GM12878 (cell line): ENCODE data around the gene HOXC9. TPM values are rescaled to one million over a fixed set of nuclear protein-coding genes. Genes with fewer than 3 reads are reported as not detected.

ENCODE experiments used
- ATAC-seq: fragments of 200-7000 bp; cut with Tn5 transposase; 3 replicates; pipeline ENCODE4 v1.9.1; 2020; ENCODE audit warnings: mild to moderate bottlenecking, moderate library complexity
- BruUV-seq: library from RNA; stranded (reverse); fragments of 400-500 nt; replicated peaks from 2 replicates; lab custom pipeline; 2021; lab: Mats Ljungman, UMichigan
- CTCF ChIA-PET: fragments of 300-600 bp; sonication (Branson Sonifier 250); formaldehyde crosslinking; extraction: SDS; loops from one replicate; lab custom pipeline; 2021; ENCODE audit warnings: inconsistent platforms; lab: Yijun Ruan, JAX
- POLR2A ChIA-PET: fragments of 350-600 bp; formaldehyde crosslinking; extraction: SDS; loops from one replicate; lab custom pipeline; 2021; ENCODE audit warnings: inconsistent platforms; lab: Charles Lee
- RAD21 ChIA-PET: fragments of 300-600 bp; sonication (Branson Sonifier 250); formaldehyde crosslinking; loops from one replicate; lab custom pipeline; 2023; ENCODE audit warnings: antibody characterized with exemption; ENCODE audit not compliant: unreplicated experiment; lab: Charles Lee
- SMC1A ChIA-PET: fragments of 300-600 bp; sonication (Branson Sonifier 250); formaldehyde crosslinking; loops from one replicate; lab custom pipeline; 2023; ENCODE audit not compliant: unreplicated experiment, uncharacterized antibody; lab: Charles Lee
- DNase-seq: peaks from one replicate; pipeline ENCODE4 v3.0.0-alpha.2; 2011; ENCODE audit warnings: low read depth, low spot score
- FAIRE-seq: peaks from 3 replicates; lab custom pipeline; 2011; peaks lifted over from hg19 to GRCh38; lab: Jason Lieb, UNC
- H2AFZ ChIP-seq: 2 replicates; pipeline ENCODE4 v1.6.0; 2011; ENCODE audit warnings: low read depth, low read length, control low read depth; ENCODE audit not compliant: control insufficient read depth
- H3K27ac ChIP-seq: 2 replicates; pipeline ENCODE4 v1.5.1; 2011; ENCODE audit warnings: control low read depth; ENCODE audit not compliant: control insufficient read depth, insufficient read depth
- H3K27me3 ChIP-seq, 2 experiments: replicated peaks in 1 of 2; 2 replicates each; pipeline versions ENCODE4 v1.6.0 to v1.6.1; 2011; ENCODE audit warnings: low read length in 1 of 2; ENCODE audit not compliant: control insufficient read depth in 2 of 2, insufficient read depth in 2 of 2
- H3K36me3 ChIP-seq, 2 experiments: 2 replicates each; pipeline ENCODE4 v1.5.1; 2011; ENCODE audit warnings: low read length in 1 of 2; ENCODE audit not compliant: control insufficient read depth in 2 of 2, insufficient read depth in 2 of 2
- H3K4me1 ChIP-seq: 2 replicates; pipeline ENCODE4 v1.6.1; 2011; ENCODE audit warnings: mild to moderate bottlenecking, low read length, moderate library complexity, mixed read lengths; ENCODE audit not compliant: control insufficient read depth, insufficient read depth
- H3K4me2 ChIP-seq: 2 replicates; pipeline ENCODE4 v1.6.0; 2011; ENCODE audit warnings: control low read depth; ENCODE audit not compliant: control insufficient read depth, insufficient read depth
- H3K4me3 ChIP-seq: fragments of 200-600 bp; sonication (generic); 2 replicates; pipeline ENCODE4 v1.5.1; 2016
- H3K79me2 ChIP-seq: 2 replicates; pipeline ENCODE4 v1.6.0; 2011; ENCODE audit warnings: low read length; ENCODE audit not compliant: control insufficient read depth, insufficient read depth
- H3K9ac ChIP-seq: 2 replicates; pipeline ENCODE4 v1.8.0; 2011; ENCODE audit warnings: low read length, control low read depth, mixed read lengths; ENCODE audit not compliant: control insufficient read depth, insufficient read depth
- H3K9me3 ChIP-seq: replicated peaks from 3 replicates; pipeline ENCODE4 v1.5.1; 2011; ENCODE audit warnings: mild to moderate bottlenecking, low read length; ENCODE audit not compliant: control insufficient read depth, insufficient read depth
- H4K20me1 ChIP-seq: 2 replicates; pipeline ENCODE4 v1.6.0; 2011; ENCODE audit not compliant: control insufficient read depth, insufficient read depth
- CREM ChIP-seq: IDR thresholded peaks from 2 replicates; pipeline ENCODE4 v1.6.1; 2014; ENCODE audit warnings: antibody characterized with exemption, low read depth
- CTCF ChIP-seq, 3 experiments: IDR thresholded peaks in 2 of 3; conservative IDR thresholded peaks in 1 of 3; 2 replicates each; pipeline ENCODE4 v1.5.1; 2011; ENCODE audit warnings: low read depth in 3 of 3, low read length in 3 of 3, mild to moderate bottlenecking in 3 of 3, control low read depth in 2 of 3, moderate library complexity in 2 of 3, inconsistent platforms in 1 of 3, mixed read lengths in 1 of 3; ENCODE audit not compliant: control insufficient read depth in 2 of 3, insufficient read depth in 1 of 3; ENCODE audit errors: extremely low read depth in 1 of 3
- GATAD2B ChIP-seq: fragments of 450-650 bp; conservative IDR thresholded peaks from 2 replicates; pipeline ENCODE4 v1.6.1; 2017; ENCODE audit warnings: low read depth, mild to moderate bottlenecking, moderate library complexity
- MEF2A ChIP-seq: IDR thresholded peaks from 2 replicates; pipeline ENCODE4 v1.6.1; 2011; ENCODE audit warnings: low read depth, mild to moderate bottlenecking, low read length, moderate library complexity; ENCODE audit not compliant: insufficient read depth
- MXI1 ChIP-seq: fragments of 150-350 bp; IDR thresholded peaks from 2 replicates; pipeline ENCODE4 v1.6.1; 2011; ENCODE audit warnings: low read depth, mild to moderate bottlenecking, inconsistent platforms, low read length, improper control_type of control experiment
- POLR2A ChIP-seq: IDR thresholded peaks from 2 replicates; pipeline ENCODE4 v1.6.1; 2011; ENCODE audit warnings: low read depth, mild to moderate bottlenecking, low read length
- ZBTB11 ChIP-seq: fragments of 450-650 bp; formaldehyde crosslinking; IDR thresholded peaks from 2 replicates; pipeline ENCODE4 v1.5.0; 2022; ENCODE audit warnings: mild to moderate bottlenecking, missing genetic modification characterization
- ZBTB4 ChIP-seq: fragments of 450-650 bp; formaldehyde crosslinking; IDR thresholded peaks from 2 replicates; pipeline ENCODE4 v1.4.0; 2022; ENCODE audit warnings: mild to moderate bottlenecking, moderate library complexity
- ZNF24 ChIP-seq: fragments of 450-650 bp; IDR thresholded peaks from 2 replicates; pipeline ENCODE4 v1.6.1; 2017; ENCODE audit warnings: antibody characterized with exemption, mild to moderate bottlenecking
- ZNF622 ChIP-seq: fragments of 450-650 bp; IDR thresholded peaks from 2 replicates; pipeline ENCODE4 v1.6.1; 2017; ENCODE audit warnings: mild to moderate bottlenecking, inconsistent platforms
- ZSCAN29 ChIP-seq: fragments of 450-650 bp; IDR thresholded peaks from 2 replicates; pipeline ENCODE4 v1.6.1; 2017; ENCODE audit warnings: mild to moderate bottlenecking, moderate library complexity
- WGBS: methylation state at CpG from one replicate; pipeline ENCODE4 v1.1.6; 2016; ENCODE audit warnings: low lambda C conversion rate; ENCODE audit not compliant: insufficient replicate concordance, insufficient coverage; ENCODE audit errors: missing lambda C conversion rate; 5-methylcytosine and 5-hydroxymethylcytosine counted together
- in situ Hi-C: fragments of 300-500 bp; cut with MboI; formaldehyde crosslinking; loops from 9 replicates; pipeline ENCODE4 v1.14.3; 2018; ENCODE audit warnings: mixed read lengths
- intact Hi-C: fragments of 100-400 bp; cut with micrococcal nuclease; formaldehyde crosslinking; loops from one replicate; pipeline ENCODE4 v1.14.2; 2022; ENCODE audit not compliant: unreplicated experiment
- polyA plus RNA-seq, 11 experiments: library from polyadenylated mRNA; depleted of rRNA in 4 of 11; unstranded in 6 of 11; stranded (reverse) in 5 of 11; fragments of >200 nt; fragmentation: Nextera tagmentation in 4 of 11; fragmentation: Illumina TruSeq in 1 of 11; extraction: Ambion mirVana in 4 of 11; extraction: Trizol in 1 of 11; gene quantifications; 1 replicate in 1 of 11; 2 replicates in 10 of 11; pipeline versions ENCODE4 v1.2.1 to v1.2.3, GENCODE V29; 2011 to 2016; ENCODE audit warnings: inconsistent platforms in 2 of 11, missing spikeins in 2 of 11, low read depth in 1 of 11
- total RNA-seq, 4 experiments: library from RNA; depleted of rRNA in 3 of 4; stranded (reverse); fragments of >200 nt in 3 of 4; fragmentation: Illumina TruSeq in 1 of 4; extraction: Trizol in 1 of 4; gene quantifications; 2 replicates each; pipeline versions ENCODE4 v1.2.1 to v1.2.3, GENCODE V29; 2013 to 2021
- TF ChIP-seq, protein P1 (sequence below): fragments of 450-650 bp; IDR thresholded peaks from 2 replicates; pipeline ENCODE4 v1.6.1; 2018; ENCODE audit warnings: mild to moderate bottlenecking, low read depth, moderate library complexity; ENCODE audit not compliant: partially characterized antibody

HOXC9 gene
- total and polyA plus RNA-seq, 10 of the 15 experiments (the other 5 are each of a cell fraction or from before 2014, with no cell fraction given) = not detected

- no peak overlapping the region for H3K27ac ChIP-seq
- 59% methylated on average over 6 of the region's 6 CpGs for WGBS
- ChIA-PET CTCF (no interaction called here), RAD21 (interaction anchor here (0.8 kb wide), 1 partner anchor 14 kb away, joined by 3 read pairs; no protein-coding TSS in a partner anchor), POLR2A (no interaction called here), SMC1A (interaction anchor here (0.7 kb wide), 1 partner anchor 22 kb away, joined by 3 read pairs; no protein-coding TSS in a partner anchor)
- ATAC-seq = no peak
- no peak for FAIRE-seq
- no peak overlapping the region for H3K9ac ChIP-seq
- H3K27me3 ChIP-seq = peaks cover 4 to 6% of the 10 kb centered on the region in 2 experiments; a peak in 3 of 4 replicates
- no peaks in the 10 kb centered on the region for H3K36me3 ChIP-seq
- no peaks in the 10 kb centered on the region for H4K20me1 ChIP-seq
- H3K4me2 ChIP-seq = no peak overlapping the region
- H3K9me3 ChIP-seq = no peaks in the 10 kb centered on the region
- no TSS peak for BruUV-seq
- no peak overlapping the region for H3K4me3 ChIP-seq
- peaks cover 22% of the 10 kb centered on the region for H3K4me1 ChIP-seq
- DNase-seq = no peak
- H2AFZ ChIP-seq = no peak overlapping the region
- peaks cover 6% of the 10 kb centered on the region for H3K79me2 ChIP-seq
- in situ Hi-C loops = no loop called here
- intact Hi-C loops = no loop called here
- TF ChIP-seq, protein P1, sequence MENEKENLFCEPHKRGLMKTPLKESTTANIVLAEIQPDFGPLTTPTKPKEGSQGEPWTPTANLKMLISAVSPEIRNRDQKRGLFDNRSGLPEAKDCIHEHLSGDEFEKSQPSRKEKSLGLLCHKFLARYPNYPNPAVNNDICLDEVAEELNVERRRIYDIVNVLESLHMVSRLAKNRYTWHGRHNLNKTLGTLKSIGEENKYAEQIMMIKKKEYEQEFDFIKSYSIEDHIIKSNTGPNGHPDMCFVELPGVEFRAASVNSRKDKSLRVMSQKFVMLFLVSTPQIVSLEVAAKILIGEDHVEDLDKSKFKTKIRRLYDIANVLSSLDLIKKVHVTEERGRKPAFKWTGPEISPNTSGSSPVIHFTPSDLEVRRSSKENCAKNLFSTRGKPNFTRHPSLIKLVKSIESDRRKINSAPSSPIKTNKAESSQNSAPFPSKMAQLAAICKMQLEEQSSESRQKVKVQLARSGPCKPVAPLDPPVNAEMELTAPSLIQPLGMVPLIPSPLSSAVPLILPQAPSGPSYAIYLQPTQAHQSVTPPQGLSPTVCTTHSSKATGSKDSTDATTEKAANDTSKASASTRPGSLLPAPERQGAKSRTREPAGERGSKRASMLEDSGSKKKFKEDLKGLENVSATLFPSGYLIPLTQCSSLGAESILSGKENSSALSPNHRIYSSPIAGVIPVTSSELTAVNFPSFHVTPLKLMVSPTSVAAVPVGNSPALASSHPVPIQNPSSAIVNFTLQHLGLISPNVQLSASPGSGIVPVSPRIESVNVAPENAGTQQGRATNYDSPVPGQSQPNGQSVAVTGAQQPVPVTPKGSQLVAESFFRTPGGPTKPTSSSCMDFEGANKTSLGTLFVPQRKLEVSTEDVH = no peak
- TF ChIP-seq ZNF622 = no peak
- TF ChIP-seq MEF2A = no peak
- no peak for TF ChIP-seq CREM
- no peak for TF ChIP-seq ZBTB4 (CRISPR knock-in tag)
- TF ChIP-seq CTCF (IDR thresholded peaks at IDR 0.05 in 2 of 3, conservative IDR thresholded peaks at IDR 0.05 in 1 of 3; ENCODE audit: control insufficient read depth in 2 of 3, extremely low read depth in 1 of 3, insufficient read depth in 1 of 3, low read depth in 3 of 3, low read length in 3 of 3) = no peak
- TF ChIP-seq GATAD2B = no peak
- TF ChIP-seq ZNF24 = no peak
- no peak for TF ChIP-seq POLR2A
- TF ChIP-seq MXI1 = no peak
- no peak for TF ChIP-seq ZBTB11
- no peak for TF ChIP-seq ZSCAN29
Observed at GRCh38 chr12:54049108-54049507, 49.1 kb downstream of the HOXC9 start.
